Measurements from ENCODE around the gene ATP10A. TPM values are rescaled to one million over a fixed set of nuclear protein-coding genes. Genes with fewer than 3 reads are reported as not detected.
"Not testable (repeated sequence)": the region's sequence is repeated elsewhere in the genome, so short reads cannot be mapped to it uniquely, and the experiment has no call there.

ATP10A gene
- total RNA-seq, 1 donor from 2014 or later: 1.2 TPM

GRCh38 chr15:25883463-25884259 lies 20.5 kb upstream of the ATP10A start:
- peak; percentile 28 for DNase-seq (ENCODE audit: low read depth)

- DNase-seq (ENCODE audit: low read depth): no peak
These were observed 19.3 kb upstream of the ATP10A start for GRCh38 chr15:25882466-25882865.

GRCh38 chr15:25880877-25881276 lies 17.8 kb upstream of the ATP10A start:
- not testable (repeated sequence) for DNase-seq (ENCODE audit: low read depth)

GRCh38 chr15:25880411-25880810 lies 17.3 kb upstream of the ATP10A start:
- DNase-seq (ENCODE audit: low read depth): peak; percentile 18

- no peak for DNase-seq (ENCODE audit: low read depth)
These were observed 16.3 kb upstream of the ATP10A start for GRCh38 chr15:25879438-25879837.

GRCh38 chr15:25877681-25878080 lies 14.6 kb upstream of the ATP10A start:
- no peak for DNase-seq (ENCODE audit: low read depth)

- DNase-seq (ENCODE audit: low read depth): no peak
These were observed 13.4 kb upstream of the ATP10A start for GRCh38 chr15:25876231-25877140.

GRCh38 chr15:25875566-25875965 lies 12.4 kb upstream of the ATP10A start:
- DNase-seq (ENCODE audit: low read depth): no peak

GRCh38 chr15:25874379-25874778 lies 11.3 kb upstream of the ATP10A start:
- DNase-seq (ENCODE audit: low read depth): no peak

GRCh38 chr15:25871403-25871802 lies 8.3 kb upstream of the ATP10A start:
- DNase-seq (ENCODE audit: low read depth): no peak

- DNase-seq (ENCODE audit: low read depth): no peak
These were observed 7.8 kb upstream of the ATP10A start for GRCh38 chr15:25870938-25871337.

GRCh38 chr15:25869701-25870100 lies 6.6 kb upstream of the ATP10A start:
- DNase-seq (ENCODE audit: low read depth): no peak

GRCh38 chr15:25866874-25867273 lies 3.7 kb upstream of the ATP10A start:
- no peak for DNase-seq (ENCODE audit: low read depth)

GRCh38 chr15:25866251-25866650 lies 3.1 kb upstream of the ATP10A start:
- DNase-seq (ENCODE audit: low read depth): no peak

GRCh38 chr15:25864966-25865365 lies 1.8 kb upstream of the ATP10A start:
- DNase-seq (ENCODE audit: low read depth): no peak

- DNase-seq (ENCODE audit: low read depth): no peak
These were observed 947 bp upstream of the ATP10A start for GRCh38 chr15:25863968-25864580.

- no peak for DNase-seq (ENCODE audit: low read depth)
These were observed 536 bp downstream of the ATP10A start for GRCh38 chr15:25862472-25863110.

- DNase-seq (ENCODE audit: low read depth): no peak
These were observed 1.1 kb downstream of the ATP10A start for GRCh38 chr15:25862071-25862471.

GRCh38 chr15:25860885-25861866 lies 2.0 kb downstream of the ATP10A start:
- DNase-seq (ENCODE audit: low read depth): no peak

Measured in myocyte (in vitro differentiated cells).